Right atrium auricular region (tissue), 2 donors: Measurements from ENCODE around the gene ZKSCAN5. TPM values are rescaled to one million over a fixed set of nuclear protein-coding genes. Genes with fewer than 3 reads are reported as not detected.

Experiments
- DNase-seq: peaks from one replicate; pipeline ENCODE4 v3.0.0-alpha.2; 2019; ENCODE audit warnings: low spot score
- H3K27ac ChIP-seq, 2 donors: fragments of 200-600 bp; sonication (generic); 1 replicate in 1 of 2; 2 replicates in 1 of 2; pipeline ENCODE4 v1.5.1; 2016 to 2019
- H3K27me3 ChIP-seq, 2 donors: fragments of 200-600 bp; sonication (generic); one replicate each; pipeline versions ENCODE4 v1.5.1 to v1.6.0; 2017 to 2019
- H3K36me3 ChIP-seq: fragments of 200-600 bp; sonication (generic); one replicate; pipeline ENCODE4 v1.5.1; 2016
- H3K4me1 ChIP-seq, 2 donors: fragments of 200-600 bp; sonication (generic); one replicate each; pipeline versions ENCODE4 v1.5.1 to v1.6.0; 2017 to 2019
- H3K4me3 ChIP-seq, 2 donors: fragments of 200-600 bp; sonication (generic); 1 replicate in 1 of 2; 2 replicates in 1 of 2; pipeline ENCODE4 v1.5.1; 2017 to 2019; ENCODE audit warnings: mild to moderate bottlenecking in 1 of 2, moderate library complexity in 1 of 2
- H3K9me3 ChIP-seq, 2 donors: fragments of 200-600 bp; sonication (generic); one replicate each; pipeline ENCODE4 v1.5.1; 2019
- CTCF ChIP-seq, 2 donors: fragments of 200-600 bp; sonication (generic); IDR thresholded peaks; one replicate each; pipeline ENCODE4 v1.5.1; 2019; ENCODE audit warnings: antibody characterized with exemption in 2 of 2
- total RNA-seq, 2 donors: library from RNA; depleted of rRNA; stranded (reverse); fragments of >200 nt; gene quantifications; one replicate each; pipeline ENCODE4 v1.1.0, GENCODE V29; 2016

The ZKSCAN5 gene
- total RNA-seq, 2 donors from 2014 or later: 5.4 to 6.3 TPM

DNA sequence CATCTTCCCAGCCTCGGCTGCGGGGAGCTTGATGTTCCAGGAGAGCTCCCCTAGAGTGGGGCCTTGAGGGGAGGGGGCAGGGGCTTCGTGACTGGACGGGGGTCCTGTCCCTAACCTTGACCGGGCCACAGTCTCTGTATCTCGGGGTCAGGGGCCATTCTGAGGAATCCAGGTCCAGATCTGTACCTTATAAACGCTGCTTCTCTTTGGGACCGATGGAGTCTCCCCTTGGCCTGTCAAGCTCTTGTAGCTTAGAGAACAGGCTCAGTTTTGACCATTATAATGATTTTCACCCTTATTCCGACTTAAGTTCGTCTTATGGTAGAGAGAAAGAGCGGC, 831 bp downstream of the ZKSCAN5 start:
- TF ChIP-seq CTCF (IDR thresholded peaks at IDR 0.05): no peak
- Histone ChIP-seq H3K4me3 (peak overlapping the region; percentile 71 to 83), H3K4me1 (peaks cover 0 to 35% of the 10 kb centered on the region in 2 donors)

GRCh38 chr7:99514050-99514449, 9.6 kb downstream of the ZKSCAN5 start:
- no peaks in the 10 kb centered on the region for H3K9me3 ChIP-seq
- no peak for TF ChIP-seq CTCF (IDR thresholded peaks at IDR 0.05)
- peaks cover 27% of the 10 kb centered on the region for H3K36me3 ChIP-seq
- H3K4me3 ChIP-seq: no peak overlapping the region
- H3K27me3 ChIP-seq: no peaks in the 10 kb centered on the region
- H3K27ac ChIP-seq: no peak overlapping the region
- DNase-seq: no peak
- H3K4me1 ChIP-seq: no peaks in the 10 kb centered on the region

More for the DNA sequence above, 831 bp downstream of the ZKSCAN5 start:
- no peak for DNase-seq
- Histone ChIP-seq H3K27me3 (no peaks in the 10 kb centered on the region), H3K36me3 (no peaks in the 10 kb centered on the region), H3K27ac (peak overlapping the region; percentile 94), H3K9me3 (no peaks in the 10 kb centered on the region)

- no peak for TF ChIP-seq CTCF (IDR thresholded peaks at IDR 0.05)
- Histone ChIP-seq H3K4me1 (no peaks in the 10 kb centered on the region), H3K9me3 (no peaks in the 10 kb centered on the region), H3K4me3 (no peak overlapping the region), H3K36me3 (peaks cover 29% of the 10 kb centered on the region), H3K27me3 (no peaks in the 10 kb centered on the region), H3K27ac (no peak overlapping the region)
- no peak for DNase-seq
Observed at GRCh38 chr7:99521399-99521798, 16.9 kb downstream of the ZKSCAN5 start.

- no peaks in the 10 kb centered on the region for H3K27me3 ChIP-seq
- no peak overlapping the region for H3K4me3 ChIP-seq
- no peaks in the 10 kb centered on the region for H3K4me1 ChIP-seq
- DNase-seq: no peak
- no peak overlapping the region for H3K27ac ChIP-seq
- TF ChIP-seq CTCF (IDR thresholded peaks at IDR 0.05): no peak
- peaks cover 47% of the 10 kb centered on the region for H3K36me3 ChIP-seq
- peaks cover 6 to 27% of the 10 kb centered on the region in 2 donors for H3K9me3 ChIP-seq
Observed at GRCh38 chr7:99525713-99526440, 21.4 kb downstream of the ZKSCAN5 start.

DNA sequence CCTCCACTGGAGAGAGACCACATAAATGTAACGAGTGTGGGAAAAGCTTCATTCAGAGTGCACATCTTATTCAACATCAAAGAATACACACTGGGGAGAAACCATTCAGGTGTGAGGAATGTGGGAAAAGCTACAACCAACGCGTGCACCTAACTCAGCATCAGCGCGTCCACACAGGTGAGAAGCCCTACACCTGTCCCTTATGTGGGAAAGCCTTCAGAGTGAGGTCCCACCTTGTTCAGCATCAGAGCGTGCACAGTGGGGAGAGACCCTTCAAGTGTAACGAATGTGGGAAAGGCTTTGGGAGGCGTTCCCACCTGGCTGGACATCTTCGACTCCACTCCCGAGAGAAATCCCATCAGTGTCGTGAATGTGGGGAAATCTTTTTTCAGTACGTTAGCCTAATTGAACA, 26.9 kb downstream of the ZKSCAN5 start:
- H3K27me3 ChIP-seq: no peaks in the 10 kb centered on the region
- peaks cover 59% of the 10 kb centered on the region for H3K36me3 ChIP-seq
- no peak overlapping the region for H3K4me3 ChIP-seq
- DNase-seq: no peak
- TF ChIP-seq CTCF (IDR thresholded peaks at IDR 0.05): no peak
- H3K27ac ChIP-seq: no peak overlapping the region
- H3K9me3 ChIP-seq: peaks cover 19 to 56% of the 10 kb centered on the region in 2 donors
- no peaks in the 10 kb centered on the region for H3K4me1 ChIP-seq

DNA sequence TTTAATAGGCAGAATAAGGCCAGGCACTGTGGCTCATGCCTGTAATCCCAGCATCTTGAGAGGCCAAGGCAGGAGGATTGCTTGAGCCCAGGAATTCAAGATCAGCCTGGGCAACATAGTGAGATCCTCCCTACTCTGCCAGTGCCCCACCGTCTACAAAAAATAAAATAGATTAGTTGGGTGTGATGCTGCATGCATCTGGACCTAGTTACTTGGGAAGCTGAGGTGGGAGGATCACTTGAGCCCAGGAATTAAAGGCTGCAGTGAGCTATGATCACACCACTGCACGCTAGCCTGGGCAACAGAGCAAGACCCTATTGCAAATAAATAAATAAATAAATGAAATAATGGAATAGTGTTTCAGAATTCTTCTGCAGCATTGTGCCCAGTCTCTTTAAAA, 31.2 kb downstream of the ZKSCAN5 start:
- Histone ChIP-seq H3K4me3 (no peak overlapping the region), H3K36me3 (peaks cover 26% of the 10 kb centered on the region), H3K4me1 (no peaks in the 10 kb centered on the region), H3K27ac (no peak overlapping the region), H3K9me3 (peaks cover 19 to 42% of the 10 kb centered on the region in 2 donors), H3K27me3 (no peaks in the 10 kb centered on the region)
- TF ChIP-seq CTCF (IDR thresholded peaks at IDR 0.05): no peak
- no peak for DNase-seq
